ENCODE measurements around the gene TPSAB1. TPM values are rescaled to one million over a fixed set of nuclear protein-coding genes. Genes with fewer than 3 reads are reported as not detected.
"Not testable (repeated sequence)": the region's sequence is repeated elsewhere in the genome, so short reads cannot be mapped to it uniquely, and the experiment has no call there.

TPSAB1 gene
- total RNA-seq, 5 donors from 2014 or later (not counting 1 experiment from before 2014, with no cell fraction given), result 0.39 to 1.6 (median 1.2) TPM; not detected in 2

DNA sequence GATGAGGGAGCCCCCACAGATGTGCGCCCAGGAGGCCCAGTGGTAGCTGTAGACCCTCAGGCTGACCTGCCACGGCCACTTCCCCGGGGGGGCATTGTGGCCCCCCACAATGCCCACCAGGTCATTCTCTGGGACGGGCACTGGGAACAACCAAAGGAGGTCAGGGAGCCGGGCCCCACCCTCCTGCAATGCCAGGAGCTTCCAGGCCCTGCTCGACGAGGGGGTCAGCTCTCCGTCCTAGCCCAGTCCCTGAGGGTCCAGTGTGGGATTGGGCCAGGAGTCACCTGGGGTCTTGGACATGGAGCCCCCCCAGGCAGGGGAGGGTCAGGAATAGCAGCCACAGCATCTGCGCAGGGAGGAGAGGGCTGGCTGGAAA, 22.3 kb downstream of the TPSAB1 start:
- 83% methylated on average over 4 of the region's 9 CpGs for WGBS (ENCODE audit: insufficient coverage)
- Mint-ChIP-seq H3K27me3 (peaks cover 9 to 27% of the 10 kb centered on the region in 2 donors), H3K4me3 (no peak overlapping the region), H3K27ac (no peak overlapping the region), H3K36me3 (no peaks in the 10 kb centered on the region), H3K4me1 (peaks cover 4 to 5% (median 5%) of the 10 kb centered on the region in 3 donors), H3K9me3 (peaks cover 0 to 4% (median 0%) of the 10 kb centered on the region in 3 donors)
- ATAC-seq (replicated peaks in 1 of 4) (no peak), DNase-seq (no peak)
- POLR2A ChIA-PET, result no interaction called here
- no peaks in the 10 kb centered on the region for H3K36me3 ChIP-seq (ENCODE audit: control insufficient read depth in 2 of 2, extremely low read depth in 1 of 2, insufficient read depth in 1 of 2, low read length in 1 of 2)
- CTCF ChIA-PET, result no interaction called here
- peaks cover 0 to 62% of the 10 kb centered on the region in 2 experiments for H3K27me3 ChIP-seq (replicated peaks in 1 of 2; ENCODE audit: control insufficient read depth in 2 of 2, extremely low read depth in 1 of 2, insufficient read depth in 2 of 2, low read length in 1 of 2)
- H3K4me3 ChIP-seq (ENCODE audit: control insufficient read depth in 1 of 2, extremely low read depth in 1 of 2, low read length in 1 of 2), result no peak overlapping the region
- peaks cover 0 to 10% of the 10 kb centered on the region in 2 experiments for H3K4me1 ChIP-seq (ENCODE audit: control insufficient read depth in 1 of 2, extremely low read depth in 1 of 2, insufficient read depth in 2 of 2, low read length in 2 of 2)
- H3K27ac ChIP-seq (ENCODE audit: low read length), result no peak overlapping the region
- H3K9me3 ChIP-seq, result no peaks in the 10 kb centered on the region

DNA sequence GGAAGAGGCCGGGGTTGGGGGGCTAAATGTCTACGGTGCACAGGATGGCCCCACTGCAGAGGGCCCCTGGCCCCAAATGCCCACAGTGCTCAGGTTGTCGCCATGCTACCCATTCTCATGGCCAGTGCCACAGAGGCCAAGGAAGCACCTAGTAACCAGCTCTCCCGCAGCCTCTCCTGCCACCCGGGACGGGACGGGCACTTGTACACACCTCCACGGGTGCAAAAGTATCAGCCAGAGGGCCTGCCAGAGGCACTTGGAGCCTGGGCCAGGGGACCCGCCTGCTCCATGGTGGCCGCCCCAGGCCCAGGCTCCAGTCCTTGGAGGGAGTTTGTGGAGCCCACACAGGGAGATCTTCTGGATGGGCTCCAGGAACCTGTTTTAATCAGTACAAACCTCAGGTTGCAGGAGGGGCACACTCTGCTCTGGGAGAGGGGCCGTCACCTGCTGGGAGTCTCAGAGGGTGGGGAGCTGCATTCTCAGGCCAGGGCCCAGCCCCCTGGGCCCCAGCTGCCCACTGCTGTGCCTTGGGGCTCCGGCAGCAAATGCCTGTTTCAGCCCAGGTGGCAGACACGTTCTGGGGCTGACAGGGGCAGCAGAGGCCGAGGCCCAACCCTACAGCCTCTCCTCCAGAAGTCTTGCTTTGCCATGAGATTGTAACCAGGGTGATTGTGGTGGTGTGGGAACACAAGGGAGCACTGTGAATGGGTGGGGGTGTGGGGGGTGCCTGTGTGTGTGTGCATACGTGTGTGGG, 23.3 kb downstream of the TPSAB1 start:
- no peak for ATAC-seq (replicated peaks in 1 of 4)
- no peaks in the 10 kb centered on the region for H3K36me3 ChIP-seq (ENCODE audit: control insufficient read depth in 2 of 2, extremely low read depth in 1 of 2, insufficient read depth in 1 of 2, low read length in 1 of 2)
- no peak overlapping the region for H3K27ac ChIP-seq (ENCODE audit: low read length)
- peaks cover 0 to 59% of the 10 kb centered on the region in 2 experiments for H3K27me3 ChIP-seq (replicated peaks in 1 of 2; ENCODE audit: control insufficient read depth in 2 of 2, extremely low read depth in 1 of 2, insufficient read depth in 2 of 2, low read length in 1 of 2)
- WGBS (ENCODE audit: insufficient coverage), result 96% methylated on average over 13 of the region's 15 CpGs
- H3K27me3 Mint-ChIP-seq, result peaks cover 9 to 23% of the 10 kb centered on the region in 2 donors
- no peak for DNase-seq
- H3K36me3 Mint-ChIP-seq, result no peaks in the 10 kb centered on the region
- POLR2A ChIA-PET, result no interaction called here
- H3K4me1 Mint-ChIP-seq, result peaks cover 4 to 5% (median 5%) of the 10 kb centered on the region in 3 donors
- H3K9me3 ChIP-seq, result no peaks in the 10 kb centered on the region
- no peak overlapping the region for H3K27ac Mint-ChIP-seq
- peaks cover 0 to 4% (median 0%) of the 10 kb centered on the region in 3 donors for H3K9me3 Mint-ChIP-seq
- no peak overlapping the region for H3K4me3 Mint-ChIP-seq
- no peak overlapping the region for H3K4me3 ChIP-seq (ENCODE audit: control insufficient read depth in 1 of 2, extremely low read depth in 1 of 2, low read length in 1 of 2)
- H3K4me1 ChIP-seq (ENCODE audit: control insufficient read depth in 1 of 2, extremely low read depth in 1 of 2, insufficient read depth in 2 of 2, low read length in 2 of 2), result peaks cover 0 to 10% of the 10 kb centered on the region in 2 experiments
- CTCF ChIA-PET, result no interaction called here

DNA sequence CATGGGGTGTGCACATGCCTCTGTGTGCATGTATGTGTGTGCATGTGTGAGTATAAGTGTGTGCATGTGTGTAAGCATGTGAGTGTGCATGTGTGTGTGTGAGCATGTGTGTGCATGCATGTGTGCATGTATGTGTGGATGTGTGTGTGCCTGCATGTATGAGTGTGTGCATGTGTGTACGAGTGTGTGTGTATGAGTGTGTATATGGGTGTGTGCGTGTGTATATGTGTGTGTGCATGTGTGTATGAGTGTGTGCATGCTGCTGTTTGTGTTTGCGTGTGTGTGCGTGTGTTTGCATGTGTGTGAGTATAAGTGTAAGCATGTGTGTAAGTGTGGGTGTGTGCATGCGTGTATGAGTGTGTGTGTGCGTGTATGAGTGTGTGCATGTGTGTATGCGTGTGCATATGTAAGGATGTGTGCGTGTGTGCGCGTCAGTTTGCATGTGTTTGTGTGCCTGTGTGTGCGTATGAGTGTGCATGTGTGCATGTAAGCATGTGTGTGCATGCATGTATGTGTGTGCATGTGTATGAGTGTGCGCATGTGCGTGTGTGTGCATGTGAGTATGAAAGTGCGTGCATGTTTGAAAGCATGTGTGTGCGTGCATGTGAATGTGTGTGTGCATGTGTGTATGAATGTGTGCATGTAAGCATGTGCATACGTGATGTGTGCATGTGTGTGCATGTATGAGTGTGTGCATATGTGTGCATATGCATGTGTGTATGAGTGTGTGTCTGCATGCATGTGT, 24.0 kb downstream of the TPSAB1 start:
- ATAC-seq (replicated peaks in 1 of 4) (no peak), DNase-seq (no peak)
- WGBS (ENCODE audit: insufficient coverage), result 87% methylated on average over 14 of the region's 16 CpGs
- ChIA-PET CTCF (no interaction called here), POLR2A (no interaction called here)
- H3K27ac ChIP-seq (ENCODE audit: low read length), result no peak overlapping the region
- peaks cover 0 to 2% of the 10 kb centered on the region in 2 experiments for H3K4me1 ChIP-seq (ENCODE audit: control insufficient read depth in 1 of 2, extremely low read depth in 1 of 2, insufficient read depth in 2 of 2, low read length in 2 of 2)
- no peak overlapping the region for H3K27ac Mint-ChIP-seq
- H3K9me3 ChIP-seq, result no peaks in the 10 kb centered on the region
- H3K9me3 Mint-ChIP-seq, result peaks cover 0 to 4% (median 0%) of the 10 kb centered on the region in 3 donors
- no peaks in the 10 kb centered on the region for H3K36me3 ChIP-seq (ENCODE audit: control insufficient read depth in 2 of 2, extremely low read depth in 1 of 2, insufficient read depth in 1 of 2, low read length in 1 of 2)
- no peaks in the 10 kb centered on the region for H3K4me1 Mint-ChIP-seq
- peaks cover 4 to 18% of the 10 kb centered on the region in 2 donors for H3K27me3 Mint-ChIP-seq
- peaks cover 0 to 52% of the 10 kb centered on the region in 2 experiments for H3K27me3 ChIP-seq (replicated peaks in 1 of 2; ENCODE audit: control insufficient read depth in 2 of 2, extremely low read depth in 1 of 2, insufficient read depth in 2 of 2, low read length in 1 of 2)
- no peak overlapping the region for H3K4me3 ChIP-seq (ENCODE audit: control insufficient read depth in 1 of 2, extremely low read depth in 1 of 2, low read length in 1 of 2)
- no peaks in the 10 kb centered on the region for H3K36me3 Mint-ChIP-seq
- H3K4me3 Mint-ChIP-seq, result no peak overlapping the region

- no peak for DNase-seq
- H3K27ac Mint-ChIP-seq, result no peak overlapping the region
- no peaks in the 10 kb centered on the region for H3K4me1 ChIP-seq (ENCODE audit: control insufficient read depth in 1 of 2, extremely low read depth in 1 of 2, insufficient read depth in 2 of 2, low read length in 2 of 2)
Observed at GRCh38 chr16:1265090-1265630, 24.7 kb downstream of the TPSAB1 start.

DNA sequence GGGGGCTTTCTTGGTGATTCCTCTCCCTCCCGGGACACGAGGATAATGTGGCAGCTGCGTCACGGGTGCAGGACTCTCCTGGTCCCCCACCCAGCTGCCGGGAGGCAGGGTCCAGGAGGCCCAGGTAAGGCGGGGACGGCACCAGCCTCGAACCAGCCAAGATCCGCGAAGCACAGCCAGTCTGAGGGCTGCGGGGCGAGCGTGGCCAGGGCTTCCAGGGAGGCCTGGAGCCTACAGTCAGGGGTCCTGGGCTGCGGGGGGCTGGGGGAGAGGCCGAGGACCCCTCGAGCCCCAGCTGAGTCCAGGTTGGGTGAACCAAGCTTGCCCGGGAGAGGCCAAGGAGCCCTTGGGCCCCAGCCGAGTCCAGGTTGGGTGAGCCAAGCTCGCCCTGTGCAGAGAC, 25.3 kb downstream of the TPSAB1 start:
- POLR2A ChIA-PET, result no interaction called here

More at GRCh38 chr16:1265090-1265630, 24.7 kb downstream of the TPSAB1 start:
- ATAC-seq (replicated peaks in 1 of 4), result no peak
- no peak overlapping the region for H3K4me3 ChIP-seq (ENCODE audit: control insufficient read depth in 1 of 2, extremely low read depth in 1 of 2, low read length in 1 of 2)
- H3K36me3 ChIP-seq (ENCODE audit: control insufficient read depth in 2 of 2, extremely low read depth in 1 of 2, insufficient read depth in 1 of 2, low read length in 1 of 2), result no peaks in the 10 kb centered on the region
- Mint-ChIP-seq H3K36me3 (no peaks in the 10 kb centered on the region), H3K4me1 (no peaks in the 10 kb centered on the region), H3K9me3 (peaks cover 0 to 4% (median 0%) of the 10 kb centered on the region in 3 donors), H3K27me3 (peaks cover 10 to 18% of the 10 kb centered on the region in 2 donors), H3K4me3 (no peak overlapping the region)
- POLR2A ChIA-PET, result no interaction called here
- no peaks in the 10 kb centered on the region for H3K9me3 ChIP-seq
- 77% methylated on average over 6 of the region's 13 CpGs for WGBS (ENCODE audit: insufficient coverage)
- CTCF ChIA-PET, result no interaction called here
- peaks cover 0 to 48% of the 10 kb centered on the region in 2 experiments for H3K27me3 ChIP-seq (replicated peaks in 1 of 2; ENCODE audit: control insufficient read depth in 2 of 2, extremely low read depth in 1 of 2, insufficient read depth in 2 of 2, low read length in 1 of 2)
- H3K27ac ChIP-seq (ENCODE audit: low read length), result no peak overlapping the region

GRCh38 chr16:1269418-1269817, 28.9 kb downstream of the TPSAB1 start:
- H3K27ac Mint-ChIP-seq; H3K9me3 ChIP-seq; H3K36me3 Mint-ChIP-seq; H3K27ac ChIP-seq (ENCODE audit: low read length); H3K4me3 ChIP-seq (ENCODE audit: control insufficient read depth in 1 of 2, extremely low read depth in 1 of 2, low read length in 1 of 2); H3K36me3 ChIP-seq (ENCODE audit: control insufficient read depth in 2 of 2, extremely low read depth in 1 of 2, insufficient read depth in 1 of 2, low read length in 1 of 2); H3K4me3 Mint-ChIP-seq; ATAC-seq (replicated peaks in 1 of 4); H3K4me1 Mint-ChIP-seq; DNase-seq; H3K9me3 Mint-ChIP-seq; POLR2A ChIA-PET: not testable (repeated sequence)
- CTCF ChIA-PET, result interaction anchor here in 1 of 2 donors (0.5 kb wide), 1 partner anchor 617 kb away, joined by 5 read pairs; no protein-coding TSS in a partner anchor
- 97% methylated on average over 5 of the region's 7 CpGs for WGBS (ENCODE audit: insufficient coverage)
- H3K4me1 ChIP-seq (ENCODE audit: control insufficient read depth in 1 of 2, extremely low read depth in 1 of 2, insufficient read depth in 2 of 2, low read length in 2 of 2), result peaks cover 0 to 10% of the 10 kb centered on the region in 2 experiments
- H3K27me3 ChIP-seq (replicated peaks in 1 of 2; ENCODE audit: control insufficient read depth in 2 of 2, extremely low read depth in 1 of 2, insufficient read depth in 2 of 2, low read length in 1 of 2), result peaks cover 0 to 43% of the 10 kb centered on the region in 2 experiments
- H3K27me3 Mint-ChIP-seq, result peaks cover 15 to 19% of the 10 kb centered on the region in 2 donors

More for the DNA sequence above, 25.3 kb downstream of the TPSAB1 start:
- CTCF ChIA-PET, result no interaction called here
- Mint-ChIP-seq H3K4me3 (no peak overlapping the region), H3K9me3 (peaks cover 0 to 4% (median 0%) of the 10 kb centered on the region in 3 donors), H3K36me3 (no peaks in the 10 kb centered on the region), H3K27me3 (peaks cover 11 to 14% of the 10 kb centered on the region in 2 donors), H3K4me1 (no peaks in the 10 kb centered on the region), H3K27ac (no peak overlapping the region)
- Histone ChIP-seq H3K9me3 (no peaks in the 10 kb centered on the region), H3K27ac (ENCODE audit: low read length) (no peak overlapping the region), H3K4me1 (ENCODE audit: control insufficient read depth in 1 of 2, extremely low read depth in 1 of 2, insufficient read depth in 2 of 2, low read length in 2 of 2) (no peaks in the 10 kb centered on the region), H3K36me3 (ENCODE audit: control insufficient read depth in 2 of 2, extremely low read depth in 1 of 2, insufficient read depth in 1 of 2, low read length in 1 of 2) (no peaks in the 10 kb centered on the region), H3K27me3 (replicated peaks in 1 of 2; ENCODE audit: control insufficient read depth in 2 of 2, extremely low read depth in 1 of 2, insufficient read depth in 2 of 2, low read length in 1 of 2) (peaks cover 0 to 43% of the 10 kb centered on the region in 2 experiments), H3K4me3 (ENCODE audit: control insufficient read depth in 1 of 2, extremely low read depth in 1 of 2, low read length in 1 of 2) (no peak overlapping the region)
- DNase-seq (no peak), ATAC-seq (replicated peaks in 1 of 4) (no peak)
- 78% methylated on average over 17 of the region's 19 CpGs for WGBS (ENCODE audit: insufficient coverage)

Measured in T-cell (primary cell).